ENCODE data around the gene ELOA. TPM values are rescaled to one million over a fixed set of nuclear protein-coding genes. Genes with fewer than 3 reads are reported as not detected.

The ELOA gene
- total RNA-seq, 1 donor from 2014 or later: 70.2 TPM

DNA sequence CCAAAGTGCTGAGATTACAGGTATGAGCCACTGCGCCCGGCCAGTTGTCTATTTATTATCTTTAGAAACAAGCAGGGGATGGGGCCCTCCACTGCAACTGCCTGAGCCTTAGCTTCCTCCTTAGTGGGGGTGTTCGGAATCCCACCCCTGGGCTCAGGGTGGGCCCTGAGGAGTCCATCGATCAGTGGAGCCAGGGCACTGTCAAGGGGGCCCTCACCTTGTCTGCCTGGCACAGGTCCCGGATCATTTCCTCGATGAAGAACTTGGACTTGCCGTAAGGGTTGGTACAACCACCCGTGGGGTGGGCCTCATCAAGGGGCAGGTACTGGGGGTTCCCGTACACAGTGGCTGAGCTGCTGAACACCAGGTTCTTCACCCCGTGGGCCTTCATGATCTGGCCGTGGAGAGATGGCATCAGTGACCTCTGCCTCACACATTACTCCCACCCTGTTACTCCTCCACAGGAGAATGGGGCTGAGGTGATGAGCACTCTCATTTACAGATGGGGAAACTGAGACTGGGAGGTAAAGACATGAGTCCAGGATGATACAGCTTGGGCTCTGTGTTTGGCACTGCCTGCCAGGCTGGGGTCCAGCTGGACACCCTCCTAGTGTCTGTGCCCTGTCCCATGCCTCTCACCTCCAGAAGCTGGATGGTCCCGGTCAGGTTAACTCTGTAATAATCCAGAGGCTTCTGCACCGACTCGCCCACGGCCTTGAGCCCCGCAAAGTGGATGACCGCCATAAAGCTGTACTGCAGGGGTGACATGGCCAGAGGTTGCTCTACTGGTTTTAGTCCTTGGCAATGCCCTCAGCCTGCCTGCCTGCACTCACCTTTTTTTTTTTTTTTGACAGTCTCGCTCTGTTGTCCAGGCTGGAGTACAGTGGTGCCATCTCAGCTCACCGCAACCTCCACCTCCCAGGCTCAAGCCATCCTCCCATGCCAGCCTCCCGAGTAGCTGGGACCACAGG, 54.5 kb downstream of the ELOA start:
- CTCF ChIA-PET: interaction anchor here (1.0 to 1.5 kb wide), 3 partner anchors 12 to 119 kb away, joined by 3 to 5 read pairs (median 3); no protein-coding TSS in a partner anchor
- Mint-ChIP-seq H3K27ac (no peak overlapping the region), H3K4me1 (peaks cover 24% of the 10 kb centered on the region), H3K27me3 (no peaks in the 10 kb centered on the region), H3K9me3 (no peaks in the 10 kb centered on the region), H3K4me3 (no peak overlapping the region), H3K36me3 (ENCODE audit: low read depth) (peaks cover 42% of the 10 kb centered on the region)
- intact Hi-C loops (cut with micrococcal nuclease): no loop called here
- POLR2A ChIA-PET: interaction anchor here (0.7 kb wide), 2 partner anchors 18 to 390 kb away, joined by 3 to 4 read pairs; no protein-coding TSS in a partner anchor
- no peak for ATAC-seq (ENCODE audit: low read depth)
- DNase-seq: no peak
- TF ChIP-seq, protein P1, sequence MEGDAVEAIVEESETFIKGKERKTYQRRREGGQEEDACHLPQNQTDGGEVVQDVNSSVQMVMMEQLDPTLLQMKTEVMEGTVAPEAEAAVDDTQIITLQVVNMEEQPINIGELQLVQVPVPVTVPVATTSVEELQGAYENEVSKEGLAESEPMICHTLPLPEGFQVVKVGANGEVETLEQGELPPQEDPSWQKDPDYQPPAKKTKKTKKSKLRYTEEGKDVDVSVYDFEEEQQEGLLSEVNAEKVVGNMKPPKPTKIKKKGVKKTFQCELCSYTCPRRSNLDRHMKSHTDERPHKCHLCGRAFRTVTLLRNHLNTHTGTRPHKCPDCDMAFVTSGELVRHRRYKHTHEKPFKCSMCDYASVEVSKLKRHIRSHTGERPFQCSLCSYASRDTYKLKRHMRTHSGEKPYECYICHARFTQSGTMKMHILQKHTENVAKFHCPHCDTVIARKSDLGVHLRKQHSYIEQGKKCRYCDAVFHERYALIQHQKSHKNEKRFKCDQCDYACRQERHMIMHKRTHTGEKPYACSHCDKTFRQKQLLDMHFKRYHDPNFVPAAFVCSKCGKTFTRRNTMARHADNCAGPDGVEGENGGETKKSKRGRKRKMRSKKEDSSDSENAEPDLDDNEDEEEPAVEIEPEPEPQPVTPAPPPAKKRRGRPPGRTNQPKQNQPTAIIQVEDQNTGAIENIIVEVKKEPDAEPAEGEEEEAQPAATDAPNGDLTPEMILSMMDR (IDR thresholded peaks at IDR 0.05): no peak

DNA sequence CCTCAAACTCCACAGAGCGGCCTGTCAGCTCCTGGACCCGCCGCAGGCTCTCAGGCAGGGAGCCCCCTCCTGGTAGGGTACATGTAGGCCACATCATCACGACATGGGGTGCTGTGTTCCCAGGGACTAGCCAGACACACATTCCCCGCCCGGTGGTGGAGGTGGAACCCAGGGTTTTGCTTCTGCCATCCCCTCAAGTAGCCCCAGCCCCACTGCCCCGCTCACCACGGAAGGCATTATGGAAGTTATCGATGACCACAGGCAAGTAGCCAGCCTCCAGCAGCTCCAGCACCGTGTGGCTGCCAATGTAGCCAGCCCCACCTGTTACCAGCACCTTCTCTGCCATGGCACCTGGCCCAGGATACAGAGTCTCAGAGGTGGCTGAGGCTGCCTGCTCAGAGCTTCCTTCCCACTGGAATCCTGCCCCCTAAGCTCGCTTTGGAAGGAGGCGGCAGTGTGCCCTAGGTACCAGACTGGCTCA, 55.4 kb downstream of the ELOA start:
- H3K36me3 Mint-ChIP-seq (ENCODE audit: low read depth): peaks cover 34% of the 10 kb centered on the region
- ChIA-PET POLR2A (interaction anchor here (0.6 to 3.8 kb wide), 6 partner anchors 8 to 389 kb away, joined by 3 to 34 read pairs (median 14); partner anchors contain the start of genes LYPLA2 and PITHD1), CTCF (interaction anchor here (1.2 to 1.5 kb wide), 3 partner anchors 11 to 118 kb away, joined by 3 to 5 read pairs (median 4); no protein-coding TSS in a partner anchor)
- ATAC-seq (ENCODE audit: low read depth) (no peak), DNase-seq (no peak)
- H3K4me1 Mint-ChIP-seq: peaks cover 21% of the 10 kb centered on the region
- no peaks in the 10 kb centered on the region for H3K9me3 Mint-ChIP-seq
- peak overlapping the region; percentile 91 for H3K4me3 Mint-ChIP-seq
- TF ChIP-seq, protein P1 (IDR thresholded peaks at IDR 0.05): no peak
- H3K27ac Mint-ChIP-seq: no peak overlapping the region
- H3K27me3 Mint-ChIP-seq: no peaks in the 10 kb centered on the region
- intact Hi-C loops (cut with micrococcal nuclease): no loop called here

DNA sequence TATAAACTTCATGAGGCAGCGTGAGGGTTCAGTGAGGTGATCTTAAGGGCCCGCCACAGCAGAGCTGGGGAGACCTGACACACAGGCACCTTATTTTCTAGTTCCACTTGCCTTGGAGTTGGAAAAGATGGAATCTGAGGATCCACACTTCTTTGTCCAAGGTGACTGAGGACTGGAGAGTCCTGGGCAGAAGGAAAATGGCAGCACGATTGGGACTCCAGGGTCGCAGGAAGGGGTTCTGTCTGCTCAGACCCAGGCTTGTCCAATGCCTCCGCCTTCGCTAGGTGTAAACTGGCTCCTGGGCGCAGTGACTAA, 55.9 kb downstream of the ELOA start:
- DNase-seq (no peak), ATAC-seq (ENCODE audit: low read depth) (no peak)
- no peaks in the 10 kb centered on the region for H3K9me3 Mint-ChIP-seq
- intact Hi-C loops (cut with micrococcal nuclease): no loop called here
- no peaks in the 10 kb centered on the region for H3K27me3 Mint-ChIP-seq
- H3K27ac Mint-ChIP-seq: no peak overlapping the region
- H3K4me1 Mint-ChIP-seq: peaks cover 21% of the 10 kb centered on the region
- TF ChIP-seq, protein P1 (IDR thresholded peaks at IDR 0.05): no peak
- peaks cover 36% of the 10 kb centered on the region for H3K36me3 Mint-ChIP-seq (ENCODE audit: low read depth)
- ChIA-PET POLR2A (interaction anchor here (0.6 to 3.8 kb wide), 8 partner anchors 9 to 253 kb away, joined by 4 to 34 read pairs (median 16); partner anchors contain the start of genes CNR2, HMGCL, LYPLA2 and PITHD1), CTCF (interaction anchor here (1.2 to 1.5 kb wide), 2 partner anchors 28 to 118 kb away, joined by 3 to 4 read pairs; no protein-coding TSS in a partner anchor)
- H3K4me3 Mint-ChIP-seq: peak overlapping the region; percentile 91

DNA sequence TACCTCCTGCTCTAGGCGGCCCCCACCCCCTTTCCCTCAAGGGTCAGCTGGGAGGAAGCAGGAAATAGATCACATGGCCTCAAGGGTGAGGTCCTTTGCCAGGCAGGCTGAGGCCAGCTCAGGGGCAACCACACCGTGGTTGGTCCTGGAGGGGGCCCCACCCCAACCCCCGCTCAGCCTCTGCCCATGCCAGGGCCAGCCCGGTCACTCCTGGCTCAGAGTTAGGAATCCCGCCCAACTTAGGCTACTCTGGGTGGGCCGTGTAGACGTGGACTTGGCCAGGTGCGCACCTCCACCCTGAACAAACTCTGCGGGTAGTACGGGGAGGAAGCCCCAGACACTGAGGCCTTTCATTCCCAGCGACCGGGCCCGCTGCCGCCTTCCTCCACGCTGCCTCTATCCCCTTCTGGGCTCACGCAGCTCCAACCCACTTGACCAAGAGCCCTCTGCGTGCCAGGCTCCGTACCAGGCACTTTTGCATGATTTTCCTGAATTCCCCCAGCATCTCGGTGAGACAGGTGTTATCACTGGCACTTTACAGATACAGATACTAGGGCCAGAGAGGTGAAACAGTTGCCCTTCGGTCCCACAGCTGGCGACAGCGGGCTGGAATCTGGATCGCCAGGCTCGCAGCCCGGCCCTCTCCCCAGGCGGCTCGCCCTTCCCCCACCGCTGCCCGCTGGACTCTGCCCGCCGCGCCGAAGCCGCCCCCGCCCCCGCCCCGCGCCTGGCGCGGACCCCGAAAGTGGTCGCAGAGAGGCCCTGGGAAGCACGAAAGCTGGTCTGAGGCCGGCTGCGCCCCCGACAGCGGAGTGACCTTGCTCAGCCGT, 56.5 kb downstream of the ELOA start:
- CTCF ChIA-PET: interaction anchor here (1.2 to 2.2 kb wide), 2 partner anchors 28 to 117 kb away, joined by 4 to 10 read pairs; no protein-coding TSS in a partner anchor
- intact Hi-C loops (cut with micrococcal nuclease): loop anchor here (1.0 to 2.0 kb wide), 6 partner anchors 8 to 181 kb away; partner anchors contain the start of genes HMGCL, LYPLA2, PITHD1 and PNRC2
- ATAC-seq (ENCODE audit: low read depth): no peak
- POLR2A ChIA-PET: interaction anchor here (0.6 to 3.8 kb wide), 12 partner anchors 9 to 117 kb away, joined by 3 to 34 read pairs (median 6); partner anchors contain the start of genes CNR2, ELOA, HMGCL and LYPLA2
- no peaks in the 10 kb centered on the region for H3K9me3 Mint-ChIP-seq
- no peaks in the 10 kb centered on the region for H3K27me3 Mint-ChIP-seq
- H3K4me1 Mint-ChIP-seq: peaks cover 21% of the 10 kb centered on the region
- H3K36me3 Mint-ChIP-seq (ENCODE audit: low read depth): peaks cover 32% of the 10 kb centered on the region
- TF ChIP-seq, protein P1 (IDR thresholded peaks at IDR 0.05): no peak
- DNase-seq: no peak
- peak overlapping the region; percentile 64 for H3K27ac Mint-ChIP-seq
- H3K4me3 Mint-ChIP-seq: peak overlapping the region; percentile 91

All from activated B cell treated with CpG ODN at 0.5 μM for 24 hours (primary cell).